ENCODE results near the gene TEC.

DNA sequence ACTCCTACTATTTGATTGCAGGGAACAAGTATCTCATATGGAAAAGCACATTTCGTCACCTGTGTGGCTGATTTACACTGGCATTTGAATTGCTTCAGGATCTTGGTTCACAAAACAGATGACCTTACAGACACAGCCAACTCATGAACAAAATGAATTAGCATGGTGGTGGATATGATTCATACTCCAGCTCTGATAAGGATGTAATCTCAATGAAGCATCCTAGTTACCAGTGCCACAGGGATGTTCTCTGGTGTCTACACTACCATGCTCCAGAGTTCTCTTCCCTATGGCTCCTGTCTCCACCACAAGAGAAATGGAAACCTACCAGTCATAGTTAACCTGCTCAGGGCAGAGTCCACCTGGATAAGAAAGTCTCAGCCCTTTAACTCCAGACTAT, 40.7 kb downstream of the TEC start:
- TF ChIP-seq, protein P1, sequence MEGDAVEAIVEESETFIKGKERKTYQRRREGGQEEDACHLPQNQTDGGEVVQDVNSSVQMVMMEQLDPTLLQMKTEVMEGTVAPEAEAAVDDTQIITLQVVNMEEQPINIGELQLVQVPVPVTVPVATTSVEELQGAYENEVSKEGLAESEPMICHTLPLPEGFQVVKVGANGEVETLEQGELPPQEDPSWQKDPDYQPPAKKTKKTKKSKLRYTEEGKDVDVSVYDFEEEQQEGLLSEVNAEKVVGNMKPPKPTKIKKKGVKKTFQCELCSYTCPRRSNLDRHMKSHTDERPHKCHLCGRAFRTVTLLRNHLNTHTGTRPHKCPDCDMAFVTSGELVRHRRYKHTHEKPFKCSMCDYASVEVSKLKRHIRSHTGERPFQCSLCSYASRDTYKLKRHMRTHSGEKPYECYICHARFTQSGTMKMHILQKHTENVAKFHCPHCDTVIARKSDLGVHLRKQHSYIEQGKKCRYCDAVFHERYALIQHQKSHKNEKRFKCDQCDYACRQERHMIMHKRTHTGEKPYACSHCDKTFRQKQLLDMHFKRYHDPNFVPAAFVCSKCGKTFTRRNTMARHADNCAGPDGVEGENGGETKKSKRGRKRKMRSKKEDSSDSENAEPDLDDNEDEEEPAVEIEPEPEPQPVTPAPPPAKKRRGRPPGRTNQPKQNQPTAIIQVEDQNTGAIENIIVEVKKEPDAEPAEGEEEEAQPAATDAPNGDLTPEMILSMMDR (IDR thresholded peaks at IDR 0.05), result no peak
- no peak for TF ChIP-seq POLR2A (IDR thresholded peaks at IDR 0.05)
